HepG2 (cell line): Measurements from ENCODE around the gene CASZ1.

Experiments
- ZBTB10 ChIP-seq: sonication (generic); formaldehyde crosslinking; IDR thresholded peaks from 2 replicates; pipeline ENCODE4 v1.4.0; 2020; ENCODE audit warnings: missing genetic modification reagents, borderline replicate concordance
- ZNF589 ChIP-seq: sonication (generic); formaldehyde crosslinking; conservative IDR thresholded peaks from 2 replicates; pipeline ENCODE4 v1.8.0; 2022; ENCODE audit warnings: mild to moderate bottlenecking, moderate library complexity, missing genetic modification reagents
- TF ChIP-seq, protein P1 (sequence below): sonication (generic); formaldehyde crosslinking; IDR thresholded peaks from 2 replicates; pipeline ENCODE4 v1.4.0; 2020; ENCODE audit warnings: missing genetic modification reagents, borderline replicate concordance

- TF ChIP-seq, protein P1, sequence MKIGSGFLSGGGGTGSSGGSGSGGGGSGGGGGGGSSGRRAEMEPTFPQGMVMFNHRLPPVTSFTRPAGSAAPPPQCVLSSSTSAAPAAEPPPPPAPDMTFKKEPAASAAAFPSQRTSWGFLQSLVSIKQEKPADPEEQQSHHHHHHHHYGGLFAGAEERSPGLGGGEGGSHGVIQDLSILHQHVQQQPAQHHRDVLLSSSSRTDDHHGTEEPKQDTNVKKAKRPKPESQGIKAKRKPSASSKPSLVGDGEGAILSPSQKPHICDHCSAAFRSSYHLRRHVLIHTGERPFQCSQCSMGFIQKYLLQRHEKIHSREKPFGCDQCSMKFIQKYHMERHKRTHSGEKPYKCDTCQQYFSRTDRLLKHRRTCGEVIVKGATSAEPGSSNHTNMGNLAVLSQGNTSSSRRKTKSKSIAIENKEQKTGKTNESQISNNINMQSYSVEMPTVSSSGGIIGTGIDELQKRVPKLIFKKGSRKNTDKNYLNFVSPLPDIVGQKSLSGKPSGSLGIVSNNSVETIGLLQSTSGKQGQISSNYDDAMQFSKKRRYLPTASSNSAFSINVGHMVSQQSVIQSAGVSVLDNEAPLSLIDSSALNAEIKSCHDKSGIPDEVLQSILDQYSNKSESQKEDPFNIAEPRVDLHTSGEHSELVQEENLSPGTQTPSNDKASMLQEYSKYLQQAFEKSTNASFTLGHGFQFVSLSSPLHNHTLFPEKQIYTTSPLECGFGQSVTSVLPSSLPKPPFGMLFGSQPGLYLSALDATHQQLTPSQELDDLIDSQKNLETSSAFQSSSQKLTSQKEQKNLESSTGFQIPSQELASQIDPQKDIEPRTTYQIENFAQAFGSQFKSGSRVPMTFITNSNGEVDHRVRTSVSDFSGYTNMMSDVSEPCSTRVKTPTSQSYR (CRISPR knock-in tag), result no peak
- TF ChIP-seq ZNF589 (CRISPR knock-in tag) (no peak), ZBTB10 (CRISPR knock-in tag) (no peak)
Measured at GRCh38 chr1:10738061-10739058, 58.1 kb downstream of the CASZ1 start.
